Peyer's patch (tissue), 4 donors: ENCODE results near the gene CRK. TPM values are rescaled to one million over a fixed set of nuclear protein-coding genes. Genes with fewer than 3 reads are reported as not detected.

Experiments
- DNase-seq, 3 donors: peaks; one replicate each; pipeline ENCODE4 v3.0.0-alpha.2; 2017 to 2019
- H3K27ac ChIP-seq, 4 donors: fragments of 200-600 bp; sonication (generic); one replicate each; pipeline ENCODE4 v1.5.1; 2016 to 2019
- H3K27me3 ChIP-seq, 2 donors: fragments of 200-600 bp; sonication (generic); one replicate each; pipeline ENCODE4 v1.5.1; 2019
- H3K36me3 ChIP-seq, 3 donors: fragments of 200-600 bp; sonication (generic); one replicate each; pipeline ENCODE4 v1.5.1; 2016 to 2019
- H3K4me1 ChIP-seq, 4 donors: fragments of 200-600 bp; sonication (generic); one replicate each; pipeline ENCODE4 v1.5.1; 2016 to 2019
- H3K4me3 ChIP-seq, 4 donors: fragments of 200-600 bp; sonication (generic); 1 replicate in 3 of 4; 2 replicates in 1 of 4; pipeline ENCODE4 v1.5.1; 2016 to 2019; ENCODE audit warnings: mild to moderate bottlenecking in 1 of 4
- H3K9me3 ChIP-seq, 4 donors: fragments of 200-600 bp; sonication (generic); one replicate each; pipeline ENCODE4 v1.5.1; 2016 to 2019; ENCODE audit warnings: mild to moderate bottlenecking in 1 of 4
- CTCF ChIP-seq, 6 experiments: fragments of 450-650 bp in 4 of 6; fragments of 200-600 bp in 2 of 6; sonication (generic) in 1 of 6; IDR thresholded peaks; one replicate each; pipeline ENCODE4 v1.5.1; 2017 to 2019; ENCODE audit warnings: antibody characterized with exemption in 6 of 6, mild to moderate bottlenecking in 3 of 6, moderate library complexity in 1 of 6
- POLR2A ChIP-seq, 2 donors: fragments of 450-650 bp; IDR thresholded peaks; one replicate each; pipeline ENCODE4 v1.5.1; 2017; ENCODE audit warnings: antibody characterized with exemption in 2 of 2, mild to moderate bottlenecking in 2 of 2, moderate library complexity in 2 of 2
- total RNA-seq, 4 donors: library from RNA; depleted of rRNA; stranded (reverse); fragments of >200 nt; gene quantifications; one replicate each; pipeline ENCODE4 v1.1.0, GENCODE V29; 2016

CRK gene
- total RNA-seq, 4 donors from 2014 or later: 33.0 to 66.2 (median 59.5) TPM

GRCh38 chr17:1490643-1491442 is 34.8 kb upstream of the CRK start:
- peaks cover 7 to 65% (median 26%) of the 10 kb centered on the region in 4 donors for H3K4me1 ChIP-seq
- TF ChIP-seq CTCF (IDR thresholded peaks at IDR 0.05) (no peak), POLR2A (IDR thresholded peaks at IDR 0.05) (peak; percentile 46 to 54)
- peak overlapping the region; percentile 73 to 90 (median 86) for H3K4me3 ChIP-seq
- DNase-seq: peak; percentile 76 to 87 (median 85)
- H3K27ac ChIP-seq: peak overlapping the region; percentile 88 to 99 (median 92)
- peaks cover 0 to 3% (median 0%) of the 10 kb centered on the region in 3 donors for H3K36me3 ChIP-seq
- no peaks in the 10 kb centered on the region for H3K9me3 ChIP-seq
- H3K27me3 ChIP-seq: no peaks in the 10 kb centered on the region

- DNase-seq: no peak
- Histone ChIP-seq H3K4me1 (peaks cover 7 to 78% (median 34%) of the 10 kb centered on the region in 4 donors), H3K27me3 (no peaks in the 10 kb centered on the region), H3K27ac (peak overlapping the region; percentile 88 to 99 (median 94)), H3K4me3 (peak overlapping the region in 3 of 4 donors; percentile 63 to 88 (median 65)), H3K9me3 (no peaks in the 10 kb centered on the region), H3K36me3 (peaks cover 0 to 5% (median 0%) of the 10 kb centered on the region in 3 donors)
- no peak for TF ChIP-seq CTCF (IDR thresholded peaks at IDR 0.05)
- TF ChIP-seq POLR2A (IDR thresholded peaks at IDR 0.05): no peak
Measured at GRCh38 chr17:1488826-1489270, 32.8 kb upstream of the CRK start.

- Histone ChIP-seq H3K9me3 (no peaks in the 10 kb centered on the region), H3K27ac (peak overlapping the region; percentile 88 to 99 (median 94)), H3K4me3 (peak overlapping the region; percentile 63 to 88 (median 73)), H3K36me3 (peaks cover 0 to 12% (median 0%) of the 10 kb centered on the region in 3 donors), H3K27me3 (no peaks in the 10 kb centered on the region), H3K4me1 (peaks cover 7 to 79% (median 34%) of the 10 kb centered on the region in 4 donors)
- peak in 1 of 2 donors; percentile 37 for TF ChIP-seq POLR2A (IDR thresholded peaks at IDR 0.05)
- TF ChIP-seq CTCF (IDR thresholded peaks at IDR 0.05): peak in 2 of 6 experiments; percentile 18 to 24
- peak; percentile 88 to 92 (median 91) for DNase-seq
Measured at GRCh38 chr17:1487939-1488825, 32.1 kb upstream of the CRK start.

GRCh38 chr17:1486802-1487695 is 31.0 kb upstream of the CRK start:
- peaks cover 3 to 70% (median 26%) of the 10 kb centered on the region in 4 donors for H3K4me1 ChIP-seq
- peak overlapping the region; percentile 88 to 99 (median 94) for H3K27ac ChIP-seq

More at GRCh38 chr17:1486802-1487695, 31.0 kb upstream of the CRK start:
- peaks cover 0 to 20% (median 0%) of the 10 kb centered on the region in 3 donors for H3K36me3 ChIP-seq
- peak; percentile 78 to 93 (median 91) for DNase-seq
- H3K27me3 ChIP-seq: no peaks in the 10 kb centered on the region
- TF ChIP-seq CTCF (IDR thresholded peaks at IDR 0.05): peak in 1 of 6 experiments; percentile 2
- peak; percentile 20 to 48 for TF ChIP-seq POLR2A (IDR thresholded peaks at IDR 0.05)
- no peaks in the 10 kb centered on the region for H3K9me3 ChIP-seq
- H3K4me3 ChIP-seq: peak overlapping the region; percentile 63 to 88 (median 73)
